ENCODE results near the gene POTEI.
"Not testable (repeated sequence)": the region's sequence is repeated elsewhere in the genome, so short reads cannot be mapped to it uniquely, and the experiment has no call there.

DNA sequence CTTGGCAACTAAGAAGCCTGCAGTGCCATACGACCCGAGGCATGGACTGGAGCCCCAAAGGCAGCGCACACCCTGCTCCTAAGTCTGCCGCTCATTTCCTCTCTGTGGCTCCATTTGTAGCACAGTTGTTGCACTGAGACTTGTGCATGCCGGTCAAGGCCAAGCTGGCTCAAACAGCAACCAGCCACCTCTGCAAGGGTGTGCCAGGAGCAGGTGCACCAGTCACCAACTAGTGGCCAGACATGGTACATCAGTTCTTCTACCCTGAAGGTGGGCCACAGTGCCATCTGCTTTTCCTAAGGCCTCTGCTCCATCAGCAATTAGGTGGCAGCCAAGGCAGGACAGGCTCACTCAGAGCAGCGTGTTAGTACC lies 54.4 kb downstream of the POTEI start:
- TF ChIP-seq POLR2A (IDR thresholded peaks at IDR 0.05), result not testable (repeated sequence)
- TF ChIP-seq, protein P1, sequence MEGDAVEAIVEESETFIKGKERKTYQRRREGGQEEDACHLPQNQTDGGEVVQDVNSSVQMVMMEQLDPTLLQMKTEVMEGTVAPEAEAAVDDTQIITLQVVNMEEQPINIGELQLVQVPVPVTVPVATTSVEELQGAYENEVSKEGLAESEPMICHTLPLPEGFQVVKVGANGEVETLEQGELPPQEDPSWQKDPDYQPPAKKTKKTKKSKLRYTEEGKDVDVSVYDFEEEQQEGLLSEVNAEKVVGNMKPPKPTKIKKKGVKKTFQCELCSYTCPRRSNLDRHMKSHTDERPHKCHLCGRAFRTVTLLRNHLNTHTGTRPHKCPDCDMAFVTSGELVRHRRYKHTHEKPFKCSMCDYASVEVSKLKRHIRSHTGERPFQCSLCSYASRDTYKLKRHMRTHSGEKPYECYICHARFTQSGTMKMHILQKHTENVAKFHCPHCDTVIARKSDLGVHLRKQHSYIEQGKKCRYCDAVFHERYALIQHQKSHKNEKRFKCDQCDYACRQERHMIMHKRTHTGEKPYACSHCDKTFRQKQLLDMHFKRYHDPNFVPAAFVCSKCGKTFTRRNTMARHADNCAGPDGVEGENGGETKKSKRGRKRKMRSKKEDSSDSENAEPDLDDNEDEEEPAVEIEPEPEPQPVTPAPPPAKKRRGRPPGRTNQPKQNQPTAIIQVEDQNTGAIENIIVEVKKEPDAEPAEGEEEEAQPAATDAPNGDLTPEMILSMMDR (IDR thresholded peaks at IDR 0.05 in 8 of 11, conservative IDR thresholded peaks at IDR 0.05 in 3 of 11), result not testable (repeated sequence)

All from spleen (tissue), 7 donors.